Stomach (tissue), 9 donors: ENCODE measurements around the gene AFTPH. TPM values are rescaled to one million over a fixed set of nuclear protein-coding genes. Genes with fewer than 3 reads are reported as not detected.

Experiments used
- DNase-seq, 2 donors: peaks; one replicate each; pipeline versions ENCODE4 v3.0.0 to v3.0.0-alpha.2; 2013 to 2019
- H3K27ac ChIP-seq, 5 donors: fragments of 200-600 bp in 4 of 5; sonication (generic) in 4 of 5; one replicate each; pipeline ENCODE4 v1.5.1; 2013 to 2019; ENCODE audit warnings: mild to moderate bottlenecking in 1 of 5, moderate library complexity in 1 of 5
- H3K27me3 ChIP-seq, 3 donors: fragments of 200-600 bp; sonication (generic); one replicate each; pipeline ENCODE4 v1.5.1; 2017 to 2019; ENCODE audit warnings: mixed run types in 1 of 3
- H3K36me3 ChIP-seq, 4 donors: fragments of 200-600 bp; sonication (generic); 1 replicate in 3 of 4; 2 replicates in 1 of 4; pipeline ENCODE4 v1.5.1; 2016 to 2019
- H3K4me1 ChIP-seq, 4 donors: fragments of 200-600 bp; sonication (generic); one replicate each; pipeline ENCODE4 v1.5.1; 2016 to 2019
- H3K4me3 ChIP-seq, 4 donors: fragments of 200-600 bp; sonication (generic) in 3 of 4; one replicate each; pipeline ENCODE4 v1.5.1; 2016 to 2019; ENCODE audit warnings: mild to moderate bottlenecking in 1 of 4
- H3K9me3 ChIP-seq, 4 donors: fragments of 200-600 bp; sonication (generic); one replicate each; pipeline ENCODE4 v1.5.1; 2016 to 2019
- EP300 ChIP-seq: sonication (generic); formaldehyde crosslinking; IDR thresholded peaks from one replicate; pipeline ENCODE4 v1.6.1; 2017; ENCODE audit warnings: antibody characterized with exemption
- POLR2A ChIP-seq, 4 donors: fragments of 450-650 bp; IDR thresholded peaks; one replicate each; pipeline ENCODE4 v1.6.1; 2016; ENCODE audit warnings: antibody characterized with exemption in 4 of 4, control low read depth in 2 of 4, mild to moderate bottlenecking in 1 of 4, moderate library complexity in 1 of 4
- POLR2AphosphoS5 ChIP-seq, 3 donors: sonication (generic); formaldehyde crosslinking; IDR thresholded peaks; one replicate each; pipeline ENCODE4 v1.6.1; 2016; ENCODE audit warnings: antibody characterized with exemption in 3 of 3
- WGBS, 5 donors: extraction: QIAGEN DNeasy Blood & Tissue Kit in 3 of 5; methylation state at CpG; one replicate each; pipeline versions ENCODE4 v1.1.5 to v1.1.7; 2013 to 2018; 5-methylcytosine and 5-hydroxymethylcytosine counted together
- intact Hi-C: fragments of 100-400 bp; cut with DNase I; formaldehyde crosslinking; loops from one replicate; pipeline ENCODE4 v1.15.1; 2023; ENCODE audit warnings: low total_unique reads
- polyA plus RNA-seq, 3 donors: library from polyadenylated mRNA; stranded (reverse); fragments of 200-250 nt; gene quantifications; one replicate each; pipeline ENCODE4 v1.2.3, GENCODE V29; 2013
- total RNA-seq, 5 donors: library from RNA; depleted of rRNA; stranded (reverse); fragments of >200 nt; gene quantifications; one replicate each; pipeline versions ENCODE4 v1.1.0 to v1.2.3, GENCODE V29; 2014 to 2016
- TF ChIP-seq, protein P1 (sequence below), 7 experiments: fragments of 450-650 bp in 4 of 7; fragments of 200-600 bp in 3 of 7; sonication (generic) in 3 of 7; IDR thresholded peaks; one replicate each; pipeline ENCODE4 v1.5.1; 2016 to 2019; ENCODE audit warnings: antibody characterized with exemption in 7 of 7, control low read depth in 2 of 7, mild to moderate bottlenecking in 1 of 7
- donor health status: healthy with polysubstance abuse.
- donor health status: Bipolar disorder and iron deficiency.
- donor health status: healthy.

Gene AFTPH
- total and polyA plus RNA-seq, 8 donors = 19.8 to 93.6 (median 38.9) TPM

GRCh38 chr2:64626146-64626809 lies 102.2 kb downstream of the AFTPH start:
- Histone ChIP-seq H3K9me3 (no peaks in the 10 kb centered on the region), H3K36me3 (peaks cover 0 to 12% (median 8%) of the 10 kb centered on the region in 4 donors), H3K27me3 (no peaks in the 10 kb centered on the region), H3K27ac (peak overlapping the region in 1 of 5 donors; percentile 60), H3K4me3 (no peak overlapping the region), H3K4me1 (peaks cover 0 to 34% (median 17%) of the 10 kb centered on the region in 4 donors)
- no peak for DNase-seq
- WGBS, 5 donors = 84 to 89% (median 87%) methylated on average over 10 of the region's 10 CpGs
- intact Hi-C loops = no loop called here
- TF ChIP-seq EP300 (no peak), POLR2A (IDR thresholded peaks at IDR 0.05) (no peak), POLR2AphosphoS5 (IDR thresholded peaks at IDR 0.05) (no peak)
- TF ChIP-seq, protein P1, sequence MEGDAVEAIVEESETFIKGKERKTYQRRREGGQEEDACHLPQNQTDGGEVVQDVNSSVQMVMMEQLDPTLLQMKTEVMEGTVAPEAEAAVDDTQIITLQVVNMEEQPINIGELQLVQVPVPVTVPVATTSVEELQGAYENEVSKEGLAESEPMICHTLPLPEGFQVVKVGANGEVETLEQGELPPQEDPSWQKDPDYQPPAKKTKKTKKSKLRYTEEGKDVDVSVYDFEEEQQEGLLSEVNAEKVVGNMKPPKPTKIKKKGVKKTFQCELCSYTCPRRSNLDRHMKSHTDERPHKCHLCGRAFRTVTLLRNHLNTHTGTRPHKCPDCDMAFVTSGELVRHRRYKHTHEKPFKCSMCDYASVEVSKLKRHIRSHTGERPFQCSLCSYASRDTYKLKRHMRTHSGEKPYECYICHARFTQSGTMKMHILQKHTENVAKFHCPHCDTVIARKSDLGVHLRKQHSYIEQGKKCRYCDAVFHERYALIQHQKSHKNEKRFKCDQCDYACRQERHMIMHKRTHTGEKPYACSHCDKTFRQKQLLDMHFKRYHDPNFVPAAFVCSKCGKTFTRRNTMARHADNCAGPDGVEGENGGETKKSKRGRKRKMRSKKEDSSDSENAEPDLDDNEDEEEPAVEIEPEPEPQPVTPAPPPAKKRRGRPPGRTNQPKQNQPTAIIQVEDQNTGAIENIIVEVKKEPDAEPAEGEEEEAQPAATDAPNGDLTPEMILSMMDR (IDR thresholded peaks at IDR 0.05) = no peak

GRCh38 chr2:64626963-64627760 lies 103.0 kb downstream of the AFTPH start:
- peaks cover 0 to 34% (median 17%) of the 10 kb centered on the region in 4 donors for H3K4me1 ChIP-seq
- TF ChIP-seq, protein P1 (IDR thresholded peaks at IDR 0.05) = no peak
- TF ChIP-seq POLR2AphosphoS5 (IDR thresholded peaks at IDR 0.05) = no peak
- TF ChIP-seq POLR2A (IDR thresholded peaks at IDR 0.05) = no peak
- no peak for TF ChIP-seq EP300
- H3K27me3 ChIP-seq = no peaks in the 10 kb centered on the region
- peak overlapping the region in 1 of 5 donors; percentile 60 for H3K27ac ChIP-seq
- intact Hi-C loops = no loop called here
- peak in 1 of 2 donors; percentile 69 for DNase-seq
- WGBS, 5 donors = 62 to 74% (median 70%) methylated on average over 26 to 27 of the region's 27 CpGs
- H3K9me3 ChIP-seq = no peaks in the 10 kb centered on the region
- H3K36me3 ChIP-seq = peaks cover 0 to 13% (median 11%) of the 10 kb centered on the region in 4 donors
- H3K4me3 ChIP-seq = no peak overlapping the region

- TF ChIP-seq EP300 (no peak), POLR2AphosphoS5 (IDR thresholded peaks at IDR 0.05) (no peak), POLR2A (IDR thresholded peaks at IDR 0.05) (no peak)
- TF ChIP-seq, protein P1 (IDR thresholded peaks at IDR 0.05) = no peak
- Histone ChIP-seq H3K4me1 (peaks cover 0 to 34% (median 16%) of the 10 kb centered on the region in 4 donors), H3K9me3 (no peaks in the 10 kb centered on the region), H3K27me3 (no peaks in the 10 kb centered on the region), H3K27ac (peak overlapping the region in 1 of 5 donors; percentile 60), H3K4me3 (no peak overlapping the region), H3K36me3 (peaks cover 0 to 16% (median 11%) of the 10 kb centered on the region in 4 donors)
- 77 to 83% (median 79%) methylated on average over 13 to 14 of the region's 14 CpGs for WGBS, 5 donors
- peak in 1 of 2 donors; percentile 20 for DNase-seq
- intact Hi-C loops = no loop called here
Measured at GRCh38 chr2:64627860-64628841, 104.0 kb downstream of the AFTPH start.
